ENCODE results near the gene BICRAL.
"Not testable (repeated sequence)": the region's sequence is repeated elsewhere in the genome, so short reads cannot be mapped to it uniquely, and the experiment has no call there.

The BICRAL gene

DNA sequence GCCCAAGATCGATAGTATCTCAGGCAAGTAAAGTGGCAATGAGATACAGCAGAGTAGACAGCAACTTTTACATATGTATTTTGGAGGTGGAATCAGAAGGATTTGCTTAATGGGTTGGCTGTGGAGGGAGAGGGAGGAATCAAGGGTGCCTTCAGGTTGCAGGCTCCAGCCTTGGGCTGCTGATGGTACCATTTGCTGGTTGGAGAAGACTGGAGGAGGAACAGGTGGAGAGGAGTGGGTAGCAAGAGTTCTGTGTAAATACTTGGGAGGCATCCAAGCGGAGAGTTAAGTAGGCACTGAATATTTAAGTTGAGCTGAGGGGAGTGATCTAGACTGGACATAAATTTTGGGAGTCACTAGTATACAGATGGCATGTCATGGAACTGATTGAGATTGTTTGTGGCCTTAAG is 5.2 kb downstream of the BICRAL start:
- no peak overlapping the region for H3K27ac ChIP-seq
- no peak for TF ChIP-seq CTCF (conservative IDR thresholded peaks at IDR 0.05)
- no peak for TF ChIP-seq ZFX (IDR thresholded peaks at IDR 0.05)

GRCh38 chr6:42788671-42789070 is 6.8 kb downstream of the BICRAL start:
- H3K27ac ChIP-seq: no peak overlapping the region; the same call in 1 of the 2 replicates

GRCh38 chr6:42790549-42791181 is 8.8 kb downstream of the BICRAL start:
- TF ChIP-seq ZFX (IDR thresholded peaks at IDR 0.05): no peak
- no peak for TF ChIP-seq CTCF (conservative IDR thresholded peaks at IDR 0.05)
- H3K27ac ChIP-seq: no peak overlapping the region

More at GRCh38 chr6:42788671-42789070, 6.8 kb downstream of the BICRAL start:
- TF ChIP-seq CTCF (conservative IDR thresholded peaks at IDR 0.05): no peak
- 0 out of 2 replicates have a peak, but pooled peaks have one; percentile 13 for TF ChIP-seq ZFX (IDR thresholded peaks at IDR 0.05)

- no peak for TF ChIP-seq CTCF (conservative IDR thresholded peaks at IDR 0.05)
- no peak overlapping the region for H3K27ac ChIP-seq
These were observed 10.0 kb downstream of the BICRAL start for GRCh38 chr6:42791706-42792320.

DNA sequence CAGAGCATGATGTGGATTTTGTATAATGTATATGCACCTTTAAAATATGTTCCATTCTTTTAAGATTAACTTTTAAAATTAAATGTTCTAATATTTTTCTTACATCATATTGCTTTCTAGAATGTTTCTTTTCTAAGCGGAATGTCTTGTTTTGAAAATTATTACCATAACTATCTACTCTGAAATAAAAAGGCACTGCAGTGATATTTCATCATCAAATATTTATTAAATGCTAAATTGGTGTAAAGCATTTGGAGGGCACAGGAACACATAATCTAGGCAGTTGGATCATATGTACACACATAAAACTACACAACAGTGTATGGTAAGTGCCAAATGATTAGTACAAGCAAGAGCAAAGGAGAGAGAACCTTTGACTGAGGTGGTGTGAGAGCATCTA is 13.8 kb downstream of the BICRAL start:
- TF ChIP-seq ZFX (IDR thresholded peaks at IDR 0.05) (no peak), CTCF (conservative IDR thresholded peaks at IDR 0.05) (no peak)
- no peak overlapping the region for H3K27ac ChIP-seq

GRCh38 chr6:42796171-42796570 is 14.3 kb downstream of the BICRAL start:
- TF ChIP-seq CTCF (conservative IDR thresholded peaks at IDR 0.05) (no peak), ZFX (IDR thresholded peaks at IDR 0.05) (no peak)
- no peak overlapping the region for H3K27ac ChIP-seq

DNA sequence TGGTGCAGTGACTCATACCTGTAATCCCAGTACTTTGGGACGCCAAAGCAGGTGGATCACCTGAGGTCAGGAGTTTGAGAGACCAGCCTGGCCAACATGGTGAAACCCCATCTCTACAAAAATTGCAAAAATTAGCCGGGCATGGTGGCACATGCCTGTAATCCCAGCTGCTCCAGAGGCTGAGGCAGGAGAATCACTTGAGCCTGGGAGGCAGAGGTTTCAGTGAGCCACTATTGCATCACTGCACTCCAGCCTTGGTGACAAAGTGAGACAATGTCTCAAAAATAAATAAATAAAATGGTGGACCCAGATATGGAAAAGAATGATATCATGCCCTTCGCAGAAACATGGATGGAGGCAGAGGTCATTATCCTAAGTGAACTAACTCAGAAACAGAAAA is 15.8 kb downstream of the BICRAL start:
- H3K27ac ChIP-seq: not testable (repeated sequence)
